WTC11 (cell line): Measurements from ENCODE around the gene CTBP1. TPM values are rescaled to one million over a fixed set of nuclear protein-coding genes. Genes with fewer than 3 reads are reported as not detected.

Experiments
- ATAC-seq: fragments of 200-7000 bp; cut with Tn5 transposase; 2 replicates; pipeline ENCODE4 v1.10.0; 2021; ENCODE audit warnings: mild to moderate bottlenecking, moderate library complexity
- CTCF ChIA-PET: fragments of 300-600 bp; sonication (Branson Sonifier 250); formaldehyde crosslinking; loops from one replicate; lab custom pipeline; 2021; ENCODE audit warnings: antibody characterized with exemption; lab: Charles Lee
- POLR2A ChIA-PET: fragments of 350-600 bp; sonication (Branson Sonifier 250); formaldehyde crosslinking; loops from one replicate; lab custom pipeline; 2021; ENCODE audit warnings: antibody characterized with exemption; lab: Charles Lee
- DNase-seq: peaks from one replicate; pipeline ENCODE4 v3.0.0; 2021; ENCODE audit warnings: low spot score
- H3K27ac Mint-ChIP-seq: 2 replicates; pipeline ENCODE4 v1.8.0; 2021; ENCODE audit warnings: mixed read lengths
- H3K27me3 Mint-ChIP-seq: 2 replicates; pipeline ENCODE4 v1.8.0; 2021; ENCODE audit warnings: low read depth, mild to moderate bottlenecking, moderate library complexity, mixed read lengths
- H3K36me3 Mint-ChIP-seq: 2 replicates; pipeline ENCODE4 v1.8.0; 2021; ENCODE audit warnings: mixed read lengths
- H3K4me1 Mint-ChIP-seq: 2 replicates; pipeline ENCODE4 v1.8.0; 2022; ENCODE audit warnings: mixed read lengths
- H3K4me3 Mint-ChIP-seq: 2 replicates; pipeline ENCODE4 v1.8.0; 2021; ENCODE audit warnings: mild to moderate bottlenecking, moderate library complexity, mixed read lengths
- H3K9me3 Mint-ChIP-seq: 2 replicates; pipeline ENCODE4 v1.8.0; 2021; ENCODE audit warnings: mixed read lengths
- ARID4B ChIP-seq: sonication (generic); formaldehyde crosslinking; IDR thresholded peaks from 2 replicates; pipeline ENCODE4 v1.8.0; 2023; ENCODE audit warnings: missing genetic modification reagents, mild to moderate bottlenecking, borderline replicate concordance
- CTCF ChIP-seq: fragments of 200-600 bp; IDR thresholded peaks from 2 replicates; pipeline ENCODE4 v1.8.0; 2022; ENCODE audit warnings: antibody characterized with exemption
- E2F1 ChIP-seq: sonication (generic); formaldehyde crosslinking; IDR thresholded peaks from 2 replicates; pipeline ENCODE4 v1.8.0; 2022; ENCODE audit warnings: mild to moderate bottlenecking, missing genetic modification reagents
- ETV6 ChIP-seq: sonication (generic); formaldehyde crosslinking; IDR thresholded peaks from 2 replicates; pipeline ENCODE4 v1.8.1; 2022; ENCODE audit warnings: mild to moderate bottlenecking, missing genetic modification reagents
- FOXP1 ChIP-seq: sonication (generic); formaldehyde crosslinking; IDR thresholded peaks from 2 replicates; pipeline ENCODE4 v1.8.0; 2022; ENCODE audit warnings: missing genetic modification reagents, mild to moderate bottlenecking, moderate library complexity, borderline replicate concordance
- FOXP4 ChIP-seq: sonication (generic); formaldehyde crosslinking; IDR thresholded peaks from 2 replicates; pipeline ENCODE4 v1.8.0; 2022; ENCODE audit warnings: mild to moderate bottlenecking, missing genetic modification reagents
- HMGA2 ChIP-seq: fragments of 250-450 bp; sonication (Bioruptor Pico); IDR thresholded peaks from 2 replicates; pipeline ENCODE4 v1.4.0; 2021; ENCODE audit warnings: mild to moderate bottlenecking, moderate library complexity
- KAT7 ChIP-seq: sonication (generic); formaldehyde crosslinking; IDR thresholded peaks from 2 replicates; pipeline ENCODE4 v1.8.1; 2023; ENCODE audit warnings: missing genetic modification reagents, mild to moderate bottlenecking, borderline replicate concordance
- NFATC4 ChIP-seq: fragments of 250-450 bp; sonication (Bioruptor Pico); IDR thresholded peaks from 2 replicates; pipeline ENCODE4 v1.9.0; 2021; ENCODE audit warnings: mild to moderate bottlenecking
- NR3C1 ChIP-seq: sonication (generic); formaldehyde crosslinking; conservative IDR thresholded peaks from 2 replicates; pipeline ENCODE4 v1.8.1; 2023; ENCODE audit warnings: low read depth, mild to moderate bottlenecking, missing genetic modification reagents
- SOX15 ChIP-seq: fragments of 250-450 bp; sonication (Bioruptor Pico); IDR thresholded peaks from 2 replicates; pipeline ENCODE4 v1.9.0; 2021; ENCODE audit warnings: mild to moderate bottlenecking
- TEAD4 ChIP-seq: sonication (generic); formaldehyde crosslinking; IDR thresholded peaks from 2 replicates; pipeline ENCODE4 v1.8.0; 2022; ENCODE audit warnings: mild to moderate bottlenecking, missing genetic modification reagents
- TP53 ChIP-seq: sonication (generic); formaldehyde crosslinking; IDR thresholded peaks from 2 replicates; pipeline ENCODE4 v1.8.1; 2023; ENCODE audit warnings: mild to moderate bottlenecking, missing genetic modification reagents
- USF1 ChIP-seq: sonication (generic); formaldehyde crosslinking; IDR thresholded peaks from 2 replicates; pipeline ENCODE4 v1.8.0; 2022; ENCODE audit warnings: mild to moderate bottlenecking, missing genetic modification reagents
- ZNF219 ChIP-seq: sonication (generic); formaldehyde crosslinking; IDR thresholded peaks from 2 replicates; pipeline ENCODE4 v1.8.0; 2023; ENCODE audit warnings: missing genetic modification reagents, mild to moderate bottlenecking, borderline replicate concordance
- ZNF263 ChIP-seq: sonication (generic); formaldehyde crosslinking; IDR thresholded peaks from 2 replicates; pipeline ENCODE4 v1.8.1; 2022; ENCODE audit warnings: low read depth, mild to moderate bottlenecking, moderate library complexity, missing genetic modification reagents
- ZNF317 ChIP-seq: sonication (generic); formaldehyde crosslinking; IDR thresholded peaks from 2 replicates; pipeline ENCODE4 v1.8.1; 2023; ENCODE audit warnings: low read depth, mild to moderate bottlenecking, moderate library complexity, missing genetic modification reagents, borderline replicate concordance
- ZNF532 ChIP-seq: fragments of 250-450 bp; sonication (Bioruptor Pico); IDR thresholded peaks from 2 replicates; pipeline ENCODE4 v1.9.0; 2021; ENCODE audit warnings: mild to moderate bottlenecking, borderline replicate concordance
- ZSCAN18 ChIP-seq: fragments of 250-450 bp; sonication (Bioruptor Pico); IDR thresholded peaks from 2 replicates; pipeline ENCODE4 v2.1.2; 2022; ENCODE audit warnings: mild to moderate bottlenecking, moderate library complexity
- total RNA-seq: library from RNA; stranded (reverse); gene quantifications from 3 replicates; pipeline ENCODE4 v1.2.3, GENCODE V29; 2021

CTBP1 gene
- total RNA-seq, 1 experiment from 2014 or later: 143 TPM

GRCh38 chr4:1245481-1246051 lies 3.4 kb downstream of the CTBP1 start:
- Mint-ChIP-seq H3K4me3 (no peak overlapping the region), H3K27me3 (peaks cover 4% of the 10 kb centered on the region), H3K27ac (0 out of 2 replicates have a peak overlapping the region, but pooled peaks have one; percentile 82), H3K9me3 (peaks cover 7% of the 10 kb centered on the region), H3K36me3 (peaks cover 8% of the 10 kb centered on the region), H3K4me1 (peaks cover 16% of the 10 kb centered on the region)
- ATAC-seq (no peak), DNase-seq (no peak)
- no peak for TF ChIP-seq HMGA2 (CRISPR knock-in tag)
- TF ChIP-seq E2F1: no peak
- no peak for TF ChIP-seq ZNF263 (CRISPR knock-in tag)
- no peak for TF ChIP-seq CTCF
- no peak for TF ChIP-seq USF1 (CRISPR knock-in tag)
- TF ChIP-seq NFATC4 (CRISPR knock-in tag): no peak
- TF ChIP-seq ZNF219 (CRISPR knock-in tag): no peak
- POLR2A ChIA-PET: no interaction called here
- CTCF ChIA-PET: no interaction called here

- ATAC-seq (no peak), DNase-seq (peak; percentile 7)
- peaks cover 13% of the 10 kb centered on the region for H3K4me1 Mint-ChIP-seq
- H3K27me3 Mint-ChIP-seq: peaks cover 1% of the 10 kb centered on the region
- peaks cover 3% of the 10 kb centered on the region for H3K36me3 Mint-ChIP-seq
- peak overlapping the region; percentile 82; the same call in 1 of the 2 replicates for H3K27ac Mint-ChIP-seq
- CTCF ChIA-PET: no interaction called here
- peaks cover 1% of the 10 kb centered on the region; the same call in 1 of the 2 replicates for H3K9me3 Mint-ChIP-seq
- POLR2A ChIA-PET: no interaction called here
- H3K4me3 Mint-ChIP-seq: no peak overlapping the region
- TF ChIP-seq TP53 (no peak), ZNF532 (no peak), ETV6 (CRISPR knock-in tag) (no peak), ARID4B (no peak), NR3C1 (CRISPR knock-in tag) (no peak), FOXP4 (no peak), SOX15 (no peak), ZNF317 (CRISPR knock-in tag) (no peak), KAT7 (CRISPR knock-in tag) (no peak), TEAD4 (CRISPR knock-in tag) (no peak), ZSCAN18 (CRISPR knock-in tag) (no peak), FOXP1 (CRISPR knock-in tag) (no peak)
Observed at GRCh38 chr4:1244978-1245471, 3.9 kb downstream of the CTBP1 start.
